22Rv1 (cell line): Measurements from ENCODE around the gene POLR3A.
A peak's percentile ranks its signal among the peaks of the same experiment; 100 is the strongest.

Source experiments
- H3K27ac ChIP-seq: fragments of 450-650 bp; 2 replicates; pipeline ENCODE4 v1.5.1; 2017
- ZFX ChIP-seq: fragments of 450-650 bp; IDR thresholded peaks from 2 replicates; pipeline ENCODE4 v1.6.1; 2017; ENCODE audit warnings: antibody characterized with exemption, borderline replicate concordance
- TF ChIP-seq, protein P1 (sequence below): fragments of 450-650 bp; IDR thresholded peaks from 2 replicates; pipeline ENCODE4 v1.5.1; 2017; ENCODE audit warnings: mild to moderate bottlenecking

The POLR3A gene

DNA sequence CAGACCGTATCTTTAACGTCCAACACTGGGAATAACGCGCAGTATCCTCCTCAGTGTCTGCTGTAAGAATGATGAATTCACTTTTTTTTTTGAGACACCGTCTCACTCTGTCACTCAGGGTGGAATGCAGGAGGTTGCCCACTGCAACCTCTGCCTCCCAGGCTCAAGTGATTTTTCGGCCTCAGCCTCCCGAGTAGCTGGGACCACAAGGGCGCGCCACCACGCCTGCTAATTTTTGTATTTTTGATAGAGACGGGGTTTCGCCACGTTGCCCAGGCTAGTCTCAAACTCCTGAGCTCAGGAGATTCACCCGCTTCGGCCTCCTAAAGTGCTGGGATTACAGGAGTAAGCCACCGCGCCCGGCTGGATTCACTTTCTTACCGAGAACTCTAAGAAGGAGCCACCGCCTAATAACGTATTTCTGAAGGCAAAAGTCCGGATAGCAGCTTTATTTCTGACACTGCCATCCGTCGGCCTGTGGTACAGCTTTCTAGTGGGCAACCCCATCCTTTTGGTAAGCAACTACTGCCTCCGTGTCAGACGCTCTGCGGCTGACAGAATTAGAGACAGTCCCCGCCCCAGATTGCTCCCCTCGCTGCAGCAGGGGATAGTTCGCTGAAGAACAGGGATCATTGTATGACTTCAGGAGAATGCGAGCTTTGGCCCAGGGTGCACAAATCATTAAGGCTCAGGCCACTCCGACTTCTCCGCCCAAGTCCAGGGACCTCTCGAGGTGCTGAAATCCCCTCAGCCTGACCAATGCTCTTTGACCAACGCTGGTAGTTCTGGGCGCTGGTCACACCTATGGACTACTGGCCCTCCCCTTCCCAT, 662 bp downstream of the POLR3A start:
- H3K27ac ChIP-seq, result peak overlapping the region; percentile 81
- TF ChIP-seq, protein P1, sequence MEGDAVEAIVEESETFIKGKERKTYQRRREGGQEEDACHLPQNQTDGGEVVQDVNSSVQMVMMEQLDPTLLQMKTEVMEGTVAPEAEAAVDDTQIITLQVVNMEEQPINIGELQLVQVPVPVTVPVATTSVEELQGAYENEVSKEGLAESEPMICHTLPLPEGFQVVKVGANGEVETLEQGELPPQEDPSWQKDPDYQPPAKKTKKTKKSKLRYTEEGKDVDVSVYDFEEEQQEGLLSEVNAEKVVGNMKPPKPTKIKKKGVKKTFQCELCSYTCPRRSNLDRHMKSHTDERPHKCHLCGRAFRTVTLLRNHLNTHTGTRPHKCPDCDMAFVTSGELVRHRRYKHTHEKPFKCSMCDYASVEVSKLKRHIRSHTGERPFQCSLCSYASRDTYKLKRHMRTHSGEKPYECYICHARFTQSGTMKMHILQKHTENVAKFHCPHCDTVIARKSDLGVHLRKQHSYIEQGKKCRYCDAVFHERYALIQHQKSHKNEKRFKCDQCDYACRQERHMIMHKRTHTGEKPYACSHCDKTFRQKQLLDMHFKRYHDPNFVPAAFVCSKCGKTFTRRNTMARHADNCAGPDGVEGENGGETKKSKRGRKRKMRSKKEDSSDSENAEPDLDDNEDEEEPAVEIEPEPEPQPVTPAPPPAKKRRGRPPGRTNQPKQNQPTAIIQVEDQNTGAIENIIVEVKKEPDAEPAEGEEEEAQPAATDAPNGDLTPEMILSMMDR, result no peak
- TF ChIP-seq ZFX, result no peak

DNA sequence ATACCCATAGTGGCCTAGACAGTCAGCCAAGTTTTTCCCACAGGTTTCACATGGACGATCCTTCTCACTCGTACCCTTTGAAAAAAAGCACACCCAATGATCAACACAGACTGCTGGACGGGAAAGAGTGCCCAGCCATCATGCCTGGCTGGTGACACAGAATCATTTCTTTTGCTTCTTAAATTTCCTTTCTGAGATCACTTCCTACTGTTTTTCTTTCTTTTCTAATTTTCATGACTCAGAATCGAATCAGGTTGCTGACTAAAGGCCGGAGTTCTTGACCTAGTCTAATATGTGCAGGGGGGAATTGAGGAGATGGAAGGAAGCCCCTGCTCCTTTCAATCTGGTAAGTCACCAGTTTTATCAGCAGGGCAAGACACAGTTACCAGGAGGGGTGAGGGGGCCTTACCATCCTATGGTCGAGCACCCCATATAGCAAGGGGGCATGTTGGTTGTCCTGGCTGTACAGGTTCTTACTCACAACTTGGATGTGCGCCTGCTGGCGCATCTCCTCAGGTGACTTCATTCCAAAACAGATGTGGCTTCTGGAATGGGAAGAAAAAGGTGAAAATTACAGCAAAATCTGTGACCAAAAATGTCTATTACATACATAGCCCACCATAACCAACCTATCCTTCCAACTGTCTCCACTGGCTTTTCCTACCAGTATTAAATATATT, 3.5 kb downstream of the POLR3A start:
- no peak overlapping the region for H3K27ac ChIP-seq
- TF ChIP-seq, protein P1, result no peak
- no peak for TF ChIP-seq ZFX

DNA sequence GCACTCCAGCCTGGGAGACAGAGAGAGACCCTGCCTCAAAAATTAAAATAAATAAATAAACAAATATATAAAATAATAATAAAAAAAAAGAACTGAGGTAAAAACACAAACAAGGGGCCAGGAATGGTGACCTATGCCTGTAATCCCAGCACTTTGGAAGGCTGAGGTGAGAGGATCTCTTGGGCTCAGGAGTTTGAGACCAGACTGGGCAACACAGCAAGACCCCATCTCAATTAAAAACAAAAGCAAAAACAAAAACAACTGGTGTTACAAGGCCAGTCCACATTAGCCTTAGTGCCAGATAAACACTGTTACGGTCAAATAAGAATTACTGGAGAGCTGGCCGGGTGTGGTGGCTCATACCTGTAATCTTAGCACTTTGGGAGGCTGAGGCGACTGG, 5.6 kb downstream of the POLR3A start:
- TF ChIP-seq ZFX, result no peak
- TF ChIP-seq, protein P1, result no peak
- no peak overlapping the region for H3K27ac ChIP-seq

DNA sequence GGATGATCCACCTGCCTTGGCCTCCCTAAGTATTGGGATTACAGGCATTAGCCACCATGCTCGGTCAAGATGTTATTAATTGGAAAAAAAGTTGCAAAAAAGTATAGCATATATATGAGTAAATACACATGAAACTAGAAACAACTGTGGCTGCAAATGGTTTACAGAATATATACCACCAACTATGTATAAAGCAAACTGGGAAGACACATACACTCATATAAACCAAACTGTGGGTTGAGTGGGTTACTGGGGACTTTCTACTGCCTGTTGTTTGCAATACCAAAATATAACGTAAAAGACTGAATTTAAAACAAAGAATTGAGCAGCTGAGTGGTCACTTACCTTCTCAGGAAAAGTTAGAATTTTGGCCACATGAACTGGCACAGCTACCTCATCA, 8.1 kb downstream of the POLR3A start:
- no peak for TF ChIP-seq ZFX
- TF ChIP-seq, protein P1, result no peak
- no peak overlapping the region for H3K27ac ChIP-seq

DNA sequence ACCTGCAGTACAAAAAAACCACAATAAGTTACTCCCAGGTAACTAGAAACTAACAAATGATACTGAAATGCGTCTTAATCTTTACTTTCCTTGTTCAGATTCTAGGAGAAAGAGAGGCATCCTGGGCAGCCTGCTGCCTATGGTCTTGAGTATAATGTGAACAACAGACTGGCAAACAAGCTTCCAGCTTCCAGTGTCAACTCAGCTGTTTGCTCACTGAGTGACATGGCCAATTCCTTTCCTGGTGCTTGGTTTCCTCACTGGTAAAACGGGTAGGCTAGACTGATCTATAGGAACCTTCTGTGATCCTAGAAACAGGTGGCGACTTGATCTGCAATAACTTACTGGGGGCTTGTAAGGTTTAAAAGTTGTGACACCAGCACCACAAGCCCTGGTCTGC, 10.1 kb downstream of the POLR3A start:
- TF ChIP-seq ZFX, result no peak
- TF ChIP-seq, protein P1, result no peak
- no peak overlapping the region for H3K27ac ChIP-seq

DNA sequence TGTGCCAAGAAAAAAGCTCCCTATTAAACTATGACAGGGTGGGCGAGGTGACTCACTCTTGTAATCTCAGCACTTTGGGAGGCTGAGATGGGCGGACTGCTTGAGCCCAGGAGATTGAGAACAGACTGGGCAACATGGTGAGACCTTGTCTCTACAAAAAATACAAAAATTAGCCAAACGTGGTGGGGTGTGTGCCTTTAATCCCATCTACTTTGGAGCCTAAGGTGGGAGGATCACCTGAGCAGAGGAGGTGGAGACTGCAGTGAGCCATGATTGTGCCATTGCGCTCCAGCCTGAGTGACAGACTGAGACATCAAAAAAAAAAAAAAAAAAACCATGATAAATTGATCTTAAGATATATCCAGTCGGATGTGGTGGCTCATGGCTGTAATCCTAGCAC, 11.5 kb downstream of the POLR3A start:
- no peak for TF ChIP-seq ZFX
- TF ChIP-seq, protein P1, result no peak

DNA sequence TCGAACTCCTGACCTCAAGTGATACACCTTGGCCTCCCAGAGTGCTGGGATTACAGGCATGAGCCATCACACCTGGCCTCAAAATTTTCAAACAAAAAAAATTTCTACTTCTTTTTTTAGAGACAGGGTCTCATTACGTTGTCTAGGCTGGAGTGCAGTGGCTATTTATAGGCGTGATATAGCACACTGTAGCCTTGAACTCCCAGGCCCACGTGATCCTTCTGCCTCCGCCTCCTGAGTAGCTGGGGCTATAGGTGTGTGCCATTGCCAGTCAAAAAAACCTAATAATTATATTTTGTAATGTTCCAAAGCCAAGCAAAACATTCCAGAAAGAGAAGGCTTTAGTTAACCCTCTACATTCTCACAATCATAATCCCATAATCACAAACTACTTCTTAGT, 13.8 kb downstream of the POLR3A start:
- no peak overlapping the region for H3K27ac ChIP-seq
- no peak for TF ChIP-seq ZFX
- TF ChIP-seq, protein P1, result no peak

More for the DNA sequence above, 11.5 kb downstream of the POLR3A start:
- H3K27ac ChIP-seq, result no peak overlapping the region
